DMS114 treated with DMSO at 0.1 percent for 48 hours (cell line): ENCODE measurements around the gene NCBP2L.
A peak's percentile ranks its signal among the peaks of the same experiment; 100 is the strongest.

Experiments used
- DNase-seq: peaks from one replicate; lab custom pipeline; 2025; ENCODE audit not compliant: unreplicated experiment; lab: John Stamatoyannopoulos, UW

NCBP2L gene

GRCh38 chrX:107752043-107752442 lies 25.5 kb upstream of the NCBP2L start:
- no peak for DNase-seq

DNA sequence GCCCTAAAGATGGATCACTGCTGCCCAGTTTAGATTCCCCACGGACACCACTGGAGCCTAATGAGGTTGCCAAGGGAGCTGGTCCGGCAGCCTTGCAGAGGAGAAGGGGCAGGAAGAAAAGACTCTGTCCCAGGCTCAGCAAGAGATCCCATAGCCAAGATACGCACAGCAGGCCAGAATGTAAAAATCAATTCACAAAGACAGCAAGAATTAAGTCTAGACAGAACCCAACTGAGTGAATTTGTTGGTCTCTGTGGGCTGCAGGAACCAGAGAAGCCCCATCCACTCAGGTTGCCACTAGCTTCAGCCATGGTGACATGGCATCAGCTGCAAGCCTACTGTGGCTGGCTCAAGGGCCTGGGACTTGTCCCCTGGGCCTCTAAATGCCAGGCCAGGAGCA lies 24.8 kb upstream of the NCBP2L start:
- DNase-seq, result no peak

- no peak for DNase-seq
These were observed 24.3 kb upstream of the NCBP2L start for GRCh38 chrX:107753187-107753586.

DNA sequence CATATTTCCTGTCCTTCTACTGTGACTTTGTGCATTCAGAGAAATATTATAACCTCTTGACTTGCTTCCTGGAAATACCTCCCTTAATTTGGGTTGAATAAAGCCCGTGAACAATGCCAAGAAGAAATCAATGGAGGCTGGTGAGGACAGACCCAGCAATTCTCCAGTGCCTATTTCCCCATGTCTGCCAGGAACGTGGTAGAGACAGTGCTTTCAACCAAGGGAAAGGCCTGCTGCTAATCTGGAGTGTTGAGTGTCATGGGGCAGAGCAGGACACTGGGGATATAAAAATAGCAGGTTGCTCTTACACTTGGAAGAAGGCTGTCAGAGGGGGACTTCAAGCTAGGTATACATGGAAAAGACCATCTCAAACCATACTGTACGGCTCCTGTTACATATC lies 21.8 kb upstream of the NCBP2L start:
- DNase-seq, result no peak

GRCh38 chrX:107758231-107758766 lies 19.2 kb upstream of the NCBP2L start:
- DNase-seq, result no peak

- DNase-seq, result no peak
These were observed 17.0 kb upstream of the NCBP2L start for GRCh38 chrX:107760304-107761077.

DNA sequence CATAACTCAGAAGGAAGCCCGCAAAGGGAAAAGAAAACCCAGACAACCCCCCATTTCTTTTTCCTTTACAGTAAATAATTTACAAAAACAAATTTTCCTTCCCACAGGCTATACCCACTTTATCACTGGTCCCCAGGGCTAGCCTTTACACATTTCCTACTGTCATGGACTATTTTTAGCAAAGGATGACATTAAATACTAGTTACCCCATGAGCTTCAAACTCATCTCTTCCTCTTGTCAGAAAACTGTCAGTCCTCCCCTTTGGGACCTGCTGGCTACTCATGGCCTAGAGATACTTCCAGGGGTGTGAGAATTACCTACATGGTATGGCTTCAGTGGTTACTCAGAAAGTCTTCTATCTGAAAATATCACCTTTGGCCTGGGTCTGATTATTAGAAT lies 13.9 kb upstream of the NCBP2L start:
- DNase-seq, result no peak

- no peak for DNase-seq
These were observed 12.5 kb upstream of the NCBP2L start for GRCh38 chrX:107764845-107765608.

DNA sequence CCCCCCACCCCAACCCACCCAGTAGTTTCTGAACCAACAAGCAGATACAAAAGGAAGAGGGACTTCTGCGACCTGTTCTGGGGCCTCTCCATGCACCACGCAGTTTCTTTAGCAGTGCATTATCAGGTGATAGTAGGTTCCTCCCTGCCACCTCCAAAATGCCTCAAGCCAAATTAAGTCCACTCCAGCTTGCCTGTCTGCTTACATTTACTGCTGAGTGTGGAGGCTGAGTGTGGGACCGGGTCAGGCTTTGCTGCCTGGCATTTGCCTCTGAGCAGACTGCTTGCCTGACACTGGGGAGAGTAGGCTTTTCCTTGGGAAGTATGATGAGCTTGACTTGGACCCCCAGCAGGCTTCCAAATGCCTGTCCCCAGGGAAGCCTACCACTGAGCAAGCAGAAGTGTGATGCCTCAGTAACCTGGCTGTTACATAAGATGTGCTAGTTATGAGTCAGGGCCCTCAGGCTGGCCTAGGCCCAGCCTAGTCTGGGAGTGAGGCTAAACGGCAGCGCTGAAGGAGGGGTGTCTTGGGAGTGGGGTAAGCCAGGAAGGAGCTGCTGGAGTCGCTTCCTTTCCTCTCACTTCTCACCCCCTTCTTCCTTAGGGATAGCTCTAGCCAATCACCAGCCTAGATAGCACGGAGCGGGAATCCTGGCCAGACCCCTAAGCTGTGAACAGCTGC lies 10.9 kb upstream of the NCBP2L start:
- no peak for DNase-seq

GRCh38 chrX:107768051-107768450 lies 9.5 kb upstream of the NCBP2L start:
- no peak for DNase-seq

DNA sequence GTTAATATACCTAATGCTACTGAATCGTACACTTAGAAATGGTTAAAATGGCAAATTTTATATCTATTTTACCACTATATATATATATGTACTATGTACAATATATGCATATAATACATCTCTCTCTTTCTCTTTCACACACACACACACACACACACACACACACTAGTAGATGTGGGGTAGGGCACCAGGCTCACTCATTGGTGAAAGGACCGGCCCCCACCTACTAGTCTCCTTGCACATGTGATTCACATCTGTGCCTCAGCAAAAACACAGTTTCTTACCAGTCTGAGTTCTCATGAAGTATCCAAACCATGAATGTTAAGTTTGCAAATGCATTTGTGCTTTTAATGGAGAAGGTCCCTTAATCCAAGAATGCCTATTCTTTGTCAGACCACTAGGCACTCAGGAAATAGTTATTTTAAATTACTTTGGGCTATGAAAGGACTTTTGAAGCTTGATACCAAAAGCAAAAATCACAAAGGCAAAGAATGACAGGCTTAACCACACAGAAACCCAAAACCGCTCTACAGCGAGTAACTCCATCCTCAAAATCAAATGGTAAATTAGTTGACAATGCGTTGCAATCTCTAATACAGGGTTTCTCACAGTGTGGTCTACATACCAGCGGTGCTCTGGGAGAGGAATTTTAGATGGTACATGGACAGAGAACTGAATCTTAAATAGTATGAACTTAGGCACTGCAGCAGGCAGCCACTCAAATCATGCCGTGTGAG lies 7.8 kb upstream of the NCBP2L start:
- no peak for DNase-seq

DNA sequence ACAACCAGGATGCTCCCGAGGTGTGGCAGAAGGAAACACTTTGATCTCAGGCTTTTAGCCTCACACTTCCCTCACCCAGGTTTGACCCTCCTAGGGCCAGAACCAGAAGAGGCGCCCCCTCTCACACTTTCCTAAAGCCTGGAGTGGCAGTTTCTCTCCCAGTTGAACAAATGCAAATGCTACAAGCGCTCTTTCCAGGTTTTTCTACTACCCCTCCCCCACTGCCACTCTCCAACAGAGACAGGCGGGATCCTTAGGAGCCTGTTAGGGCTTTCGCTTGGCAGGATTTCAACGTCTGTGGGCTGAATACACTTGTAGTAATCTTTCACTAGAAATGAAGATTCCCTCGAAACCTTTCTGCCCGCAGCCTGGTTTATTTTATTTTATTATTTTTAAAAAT lies 4.3 kb upstream of the NCBP2L start:
- no peak for DNase-seq

- DNase-seq, result no peak
These were observed 3.6 kb upstream of the NCBP2L start for GRCh38 chrX:107773906-107774435.

DNA sequence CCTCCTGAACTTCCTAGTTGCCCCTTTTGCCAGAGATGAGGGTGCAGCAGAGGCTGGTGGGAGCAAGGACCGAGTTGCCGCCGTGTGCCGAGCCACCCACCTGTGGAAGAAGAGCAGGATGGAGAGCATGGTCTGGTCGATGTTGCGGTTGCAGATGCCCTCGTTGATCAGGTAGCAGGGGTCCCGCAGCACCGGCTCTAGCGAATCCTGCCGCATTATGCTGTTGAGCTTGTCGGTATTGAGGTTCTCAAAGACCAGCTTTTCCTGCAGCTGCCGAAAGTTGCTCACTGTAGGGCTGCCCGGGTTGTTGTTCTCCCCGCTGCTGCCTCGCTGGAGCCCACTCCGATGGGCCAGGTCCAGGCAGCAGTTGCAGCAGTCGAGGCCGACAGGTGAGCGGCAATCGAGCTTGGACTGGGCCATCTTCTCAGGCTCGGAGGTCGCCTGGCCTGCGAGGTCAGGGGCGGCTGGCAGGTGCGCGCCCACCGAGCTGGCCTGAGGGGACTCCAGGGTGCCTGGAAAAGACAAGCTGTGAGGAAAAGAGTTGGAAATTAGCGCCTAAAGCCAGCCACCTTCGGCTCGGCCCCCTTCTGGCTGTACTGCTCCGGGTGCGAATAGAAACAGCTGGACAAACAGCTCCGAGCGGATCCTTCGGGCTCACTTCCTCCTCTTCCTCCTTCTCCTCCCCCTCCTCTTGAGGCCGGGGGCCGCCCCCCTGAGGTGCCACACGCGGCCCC lies 2.4 kb upstream of the NCBP2L start:
- no peak for DNase-seq

GRCh38 chrX:107775734-107776511 lies 1.6 kb upstream of the NCBP2L start, which contains the start of gene TSC22D3:
TSS of gene TSC22D3 (minus strand) at chrX:107775787. CDS start at chrX:107775419, 368 bp downstream.
- no peak for DNase-seq

DNA sequence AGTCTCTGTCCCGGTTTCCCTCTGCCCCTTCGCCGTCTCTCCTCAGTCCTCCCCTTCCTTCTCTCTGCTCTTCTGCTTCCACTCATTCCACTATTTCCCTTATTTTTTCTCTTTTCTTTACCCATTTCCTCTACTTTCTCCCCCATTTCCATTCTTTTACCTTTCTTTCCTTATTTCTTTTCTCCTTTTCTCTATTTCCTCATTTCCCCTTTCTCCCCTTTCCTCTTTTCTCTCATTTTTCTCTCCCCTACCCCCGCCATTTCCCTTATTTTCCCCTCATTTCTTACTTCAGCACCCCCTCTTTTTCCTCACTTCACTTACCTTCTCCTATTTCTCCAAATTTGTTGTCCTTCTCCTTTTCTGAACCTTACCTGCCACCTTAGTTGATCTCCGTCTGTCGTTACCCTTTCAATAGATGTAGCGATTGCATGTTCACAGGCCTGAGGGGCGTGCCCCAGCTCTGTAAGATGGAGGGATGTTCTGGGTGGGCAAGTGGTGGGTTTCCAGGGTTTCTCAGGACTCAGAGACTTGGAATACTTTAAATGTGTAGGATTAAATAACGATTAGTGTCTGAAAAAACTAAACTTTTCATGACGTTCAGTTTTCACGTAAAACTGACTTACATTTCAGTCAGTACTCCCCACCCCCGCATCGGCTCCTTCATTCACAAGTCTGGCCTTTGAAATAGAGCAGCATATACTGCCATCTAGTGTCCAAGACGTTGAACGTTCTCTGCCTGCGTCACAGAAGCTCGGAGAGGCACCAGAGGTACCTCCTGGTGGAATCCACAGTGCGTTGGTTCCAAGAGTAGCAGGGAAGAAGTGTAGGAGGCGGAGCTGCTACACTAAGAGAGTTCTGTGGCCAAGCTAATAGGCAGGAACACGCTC lies 641 bp upstream of the NCBP2L start:
- peak; percentile 91 for DNase-seq

GRCh38 chrX:107780525-107780924 lies 3.0 kb downstream of the NCBP2L start:
- no peak for DNase-seq

- no peak for DNase-seq
These were observed 10.3 kb downstream of the NCBP2L start for GRCh38 chrX:107787827-107788226.
